Progenitor cell of endocrine pancreas (in vitro differentiated cells): ENCODE data around the gene SAMD10. TPM values are rescaled to one million over a fixed set of nuclear protein-coding genes. Genes with fewer than 3 reads are reported as not detected.

Source experiments
- DNase-seq: peaks from one replicate; pipeline ENCODE4 v3.0.0; 2021; ENCODE audit warnings: low spot score; ENCODE audit not compliant: unreplicated experiment
- H3K27ac Mint-ChIP-seq: 2 replicates; pipeline ENCODE4 v1.8.0; 2021; ENCODE audit warnings: mild to moderate bottlenecking, moderate library complexity, mixed read lengths
- H3K27me3 Mint-ChIP-seq: 2 replicates; pipeline ENCODE4 v1.8.0; 2021; ENCODE audit warnings: mixed read lengths
- H3K36me3 Mint-ChIP-seq: 2 replicates; pipeline ENCODE4 v1.8.0; 2022; ENCODE audit warnings: mixed read lengths; ENCODE audit not compliant: insufficient read depth
- H3K4me1 Mint-ChIP-seq: 2 replicates; pipeline ENCODE4 v1.8.0; 2021; ENCODE audit warnings: low read depth, mixed read lengths
- H3K4me3 Mint-ChIP-seq: 2 replicates; pipeline ENCODE4 v1.8.0; 2021; ENCODE audit warnings: low read depth, mild to moderate bottlenecking, moderate library complexity, mixed read lengths
- H3K9me3 Mint-ChIP-seq: 2 replicates; pipeline ENCODE4 v1.8.0; 2021; ENCODE audit warnings: low read depth, mixed read lengths
- CTCF ChIP-seq: fragments of 200-600 bp; sonication (generic); IDR thresholded peaks from one replicate; pipeline ENCODE4 v1.5.0; 2021; ENCODE audit warnings: antibody characterized with exemption, mild to moderate bottlenecking; ENCODE audit not compliant: unreplicated experiment
- long read RNA-seq: library from polyadenylated mRNA; unstranded; transcript quantifications from one replicate; pipeline ENCODE4 v2.0.0, GENCODE V29; 2020
- total RNA-seq: library from RNA; stranded (reverse); gene quantifications from 2 replicates; pipeline ENCODE4 v1.2.1, GENCODE V29; 2021

Gene SAMD10
- 12.8 and 14.0 TPM in 2 replicates for total RNA-seq
- long read RNA-seq, partial matches to known transcripts: 1 of 2 reads
- long read RNA-seq, other reads (novel, unspliced or antisense): 1 of 2 reads

- no peaks in the 10 kb centered on the region for H3K27me3 Mint-ChIP-seq
- TF ChIP-seq CTCF: peak; percentile 45
- peak within 1 kb of the TSS; percentile 97 for H3K27ac Mint-ChIP-seq
- peak; percentile 60 for DNase-seq
- peaks cover 24% of the 10 kb centered on the region for H3K4me1 Mint-ChIP-seq
- H3K4me3 Mint-ChIP-seq: peak within 1 kb of the TSS; percentile 91
- H3K36me3 Mint-ChIP-seq: peaks cover 14% of the 10 kb centered on the region
- H3K9me3 Mint-ChIP-seq: no peaks in the 10 kb centered on the region
Measured at GRCh38 chr20:63979557-63980316, at the start of gene SAMD10. Gene SAMD10 (minus strand): TSS chr20:63979642. CDS start chr20:63979467, 175 bp downstream.

GRCh38 chr20:64027981-64028685, 48.7 kb upstream of the SAMD10 start:
- DNase-seq: no peak
- Mint-ChIP-seq H3K36me3 (peaks cover 17% of the 10 kb centered on the region), H3K27ac (no peak overlapping the region), H3K4me3 (no peak overlapping the region), H3K9me3 (no peaks in the 10 kb centered on the region), H3K4me1 (peaks cover 9% of the 10 kb centered on the region), H3K27me3 (no peaks in the 10 kb centered on the region)
- no peak for TF ChIP-seq CTCF

- peaks cover 17% of the 10 kb centered on the region for H3K36me3 Mint-ChIP-seq
Measured at GRCh38 chr20:64025826-64026412, 46.5 kb upstream of the SAMD10 start.

GRCh38 chr20:64025101-64025825, 45.8 kb upstream of the SAMD10 start:
- Mint-ChIP-seq H3K36me3 (peaks cover 13% of the 10 kb centered on the region), H3K27ac (no peak overlapping the region)
- DNase-seq: no peak

More at GRCh38 chr20:64025826-64026412, 46.5 kb upstream of the SAMD10 start:
- Mint-ChIP-seq H3K27me3 (no peaks in the 10 kb centered on the region), H3K9me3 (no peaks in the 10 kb centered on the region), H3K27ac (no peak overlapping the region), H3K4me3 (no peak overlapping the region), H3K4me1 (peaks cover 9% of the 10 kb centered on the region)
- TF ChIP-seq CTCF: no peak
- DNase-seq: no peak

More at GRCh38 chr20:64025101-64025825, 45.8 kb upstream of the SAMD10 start:
- Mint-ChIP-seq H3K4me1 (peaks cover 5% of the 10 kb centered on the region), H3K4me3 (no peak overlapping the region), H3K9me3 (no peaks in the 10 kb centered on the region), H3K27me3 (no peaks in the 10 kb centered on the region)
- TF ChIP-seq CTCF: no peak
